Measurements from ENCODE around the gene PTPRD.

- TF ChIP-seq ZNF513 (tag by site-specific recombination; IDR thresholded peaks at IDR 0.05) (no peak), ZNF174 (tag by site-specific recombination; IDR thresholded peaks at IDR 0.05) (no peak), PATZ1 (tag by site-specific recombination; IDR thresholded peaks at IDR 0.05) (no peak), ZNF521 (tag by site-specific recombination; IDR thresholded peaks at IDR 0.05) (no peak), CTCF (tag by site-specific recombination; IDR thresholded peaks at IDR 0.05) (no peak), ZBTB20 (tag by site-specific recombination; IDR thresholded peaks at IDR 0.05) (no peak), ZNF37A (tag by site-specific recombination; IDR thresholded peaks at IDR 0.05) (no peak), ZBTB26 (tag by site-specific recombination; optimal IDR thresholded peaks at IDR 0.05) (no peak), SCRT1 (tag by site-specific recombination; IDR thresholded peaks at IDR 0.05; ENCODE audit: borderline replicate concordance) (no peak), SP2 (tag by site-specific recombination; IDR thresholded peaks at IDR 0.05) (no peak), PBX3 (CRISPR knock-in tag; IDR thresholded peaks at IDR 0.05) (no peak), MYNN (tag by site-specific recombination; IDR thresholded peaks at IDR 0.05; ENCODE audit: borderline replicate concordance) (no peak), ZNF488 (tag by site-specific recombination; IDR thresholded peaks at IDR 0.05) (no peak)
Observed at GRCh38 chr9:9492506-9492905, 1120.3 kb downstream of the PTPRD start.
